Endometrial microvascular endothelial cells (primary cell): Measurements from ENCODE around the gene PADI4. TPM values are rescaled to one million over a fixed set of nuclear protein-coding genes. Genes with fewer than 3 reads are reported as not detected.
"Not testable (repeated sequence)": the region's sequence is repeated elsewhere in the genome, so short reads cannot be mapped to it uniquely, and the experiment has no call there.

Source experiments
- in situ Hi-C: cut with HindIII; loops from 2 replicates; pipeline ENCODE4 v1.10.0; 2017; ENCODE audit warnings: low sequenced_read_pairs, low pct_unique_long_range_greater_than_20kb; ENCODE audit errors: inconsistent ontology term
- total RNA-seq: library from RNA; depleted of rRNA; stranded (reverse); fragments of >200 nt; gene quantifications from one replicate; pipeline ENCODE4 v1.2.3, GENCODE V29; 2015; ENCODE audit errors: inconsistent ontology term

The PADI4 gene
- total RNA-seq, 1 donor from 2014 or later: not detected

DNA sequence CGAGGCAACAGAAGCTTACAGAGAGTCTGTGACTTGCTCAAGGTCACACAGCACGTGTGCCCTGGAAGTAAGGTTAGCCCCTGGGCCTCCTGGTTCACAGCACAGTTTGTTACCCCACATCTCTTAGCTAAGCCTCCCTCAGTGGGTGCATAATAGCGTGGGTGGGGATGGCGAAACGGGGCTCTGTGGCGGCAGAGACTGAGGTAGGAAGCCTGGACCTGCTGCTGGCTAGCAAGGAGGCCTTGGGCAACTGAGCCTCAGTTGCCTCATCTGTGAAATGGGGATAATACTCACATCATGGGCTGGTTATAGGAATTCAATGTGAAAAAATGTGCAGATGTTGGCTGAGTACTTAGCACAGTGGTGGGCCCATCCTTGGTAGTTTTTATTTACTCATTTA lies 596 bp downstream of the PADI4 start:
- in situ Hi-C loops: no loop called here

DNA sequence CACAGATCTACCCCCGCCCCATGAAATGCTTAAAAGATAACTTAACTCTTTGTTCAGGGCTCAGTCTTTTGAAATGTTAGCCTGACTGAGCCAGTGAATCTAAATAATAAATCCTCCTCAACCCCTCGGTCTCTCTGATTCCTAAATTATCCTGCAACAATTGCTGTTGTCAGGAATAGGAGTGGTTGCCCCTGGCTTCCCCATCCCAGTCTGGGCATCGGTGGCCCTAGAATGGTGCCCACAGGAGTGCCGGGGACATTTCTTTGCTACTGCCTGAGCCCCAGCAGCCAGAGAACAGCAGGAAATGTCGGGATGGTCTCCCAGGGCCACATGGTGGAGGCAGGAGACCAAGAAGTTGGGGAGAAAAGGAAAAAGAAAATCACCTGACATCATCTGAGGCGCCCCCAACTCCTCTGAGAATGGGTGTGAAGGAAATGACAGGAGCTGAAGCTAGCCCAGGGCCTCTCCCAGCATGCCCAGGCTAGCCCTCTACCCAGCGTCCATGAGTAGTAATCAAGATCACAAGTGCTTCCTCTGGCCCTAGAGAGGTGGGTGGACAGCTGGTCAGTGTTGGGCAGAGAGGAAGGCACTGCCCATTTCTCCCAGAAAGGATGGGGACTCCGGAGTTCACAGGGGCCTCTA lies 1.6 kb downstream of the PADI4 start:
- in situ Hi-C loops: no loop called here

- in situ Hi-C loops: no loop called here
These were observed 2.2 kb downstream of the PADI4 start for GRCh38 chr1:17310068-17310640.

DNA sequence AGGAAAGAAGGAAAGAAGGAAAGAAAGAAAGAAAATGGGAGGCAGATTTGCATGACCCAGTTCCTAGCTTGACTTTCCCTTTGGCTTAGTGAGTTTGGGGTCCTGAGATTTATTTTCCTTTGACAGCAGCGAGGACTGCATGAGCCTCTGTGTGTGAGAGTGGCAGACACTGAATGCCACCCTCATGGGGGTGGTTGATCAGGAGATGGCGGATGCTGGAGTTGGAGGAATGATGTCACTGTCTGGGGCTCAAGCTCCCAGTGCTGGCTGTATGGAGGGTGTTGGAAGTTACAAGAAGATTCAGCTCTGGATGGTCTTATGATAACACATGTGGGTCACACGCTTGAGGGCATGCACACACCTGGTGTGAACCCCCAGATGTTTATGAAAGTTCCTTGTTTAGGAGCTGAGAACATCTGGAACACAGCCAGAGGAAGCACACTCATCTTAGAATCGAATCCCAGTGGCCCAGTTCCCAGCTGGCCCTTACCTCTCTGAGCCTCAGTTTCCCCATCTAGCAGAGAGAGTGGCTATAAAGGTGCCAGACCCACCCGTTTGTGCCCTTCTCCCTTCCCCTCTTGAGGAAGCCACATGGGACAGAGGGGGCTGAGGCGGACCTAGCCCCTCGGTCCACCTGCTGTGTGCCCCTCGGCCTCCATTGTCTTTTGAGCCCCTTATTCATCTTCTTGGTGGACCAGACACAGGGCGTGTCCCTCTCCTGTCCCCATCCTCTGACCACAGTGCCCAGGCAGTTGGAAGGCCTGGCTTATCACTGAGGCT lies 5.7 kb downstream of the PADI4 start:
- in situ Hi-C loops: no loop called here

DNA sequence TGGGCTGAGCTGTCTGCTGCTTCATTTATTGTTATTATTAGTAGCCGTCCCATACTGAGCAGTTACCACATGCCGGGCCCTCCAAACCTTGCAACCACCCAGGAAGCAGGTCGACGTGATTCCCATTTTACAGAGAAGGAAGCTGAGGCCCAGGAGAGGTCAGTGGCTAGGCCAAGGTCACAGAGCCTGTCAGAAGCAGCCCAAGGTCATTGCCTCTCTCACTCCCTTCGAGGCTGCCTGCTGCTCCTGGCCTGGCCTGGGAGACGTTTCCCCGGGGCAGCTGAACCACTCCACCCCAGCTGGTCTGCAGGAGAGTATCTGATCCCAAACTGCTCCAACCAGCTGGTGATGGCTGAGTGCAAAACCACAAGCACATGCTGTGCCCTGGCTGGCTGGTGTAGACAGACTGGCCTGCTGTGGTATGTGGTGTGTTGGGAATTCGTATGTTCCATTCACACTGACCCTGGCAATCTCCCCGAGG lies 6.5 kb downstream of the PADI4 start:
- in situ Hi-C loops: no loop called here

DNA sequence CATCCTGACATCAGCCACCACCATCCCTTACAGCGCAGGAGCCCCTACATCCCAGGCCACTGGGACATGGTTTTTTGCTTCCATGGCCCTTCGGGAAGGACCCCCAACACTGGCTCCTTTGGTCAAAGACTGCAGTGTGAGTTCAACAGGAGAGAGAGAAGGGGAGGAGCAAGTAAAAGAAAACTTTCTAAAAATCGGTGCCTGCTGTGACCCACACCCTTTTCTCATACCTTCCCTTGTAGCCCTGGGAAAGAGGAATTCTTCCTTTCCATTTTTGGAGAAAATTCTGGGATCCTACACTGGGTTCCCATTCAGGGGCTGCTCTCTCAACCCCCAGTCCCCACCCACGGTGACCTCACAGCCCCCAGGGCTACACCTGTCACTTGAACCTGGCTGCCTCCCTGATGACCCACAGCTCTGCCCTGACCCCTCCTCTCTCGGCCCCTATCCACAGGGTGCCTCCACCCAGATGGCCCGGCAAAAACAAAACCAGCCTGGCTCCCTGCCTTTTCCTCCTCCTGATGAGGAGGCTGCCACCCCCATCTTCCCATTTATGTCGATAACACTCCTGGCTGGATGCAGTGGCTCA lies 7.6 kb downstream of the PADI4 start:
- in situ Hi-C loops: no loop called here

- in situ Hi-C loops: no loop called here
These were observed 8.7 kb downstream of the PADI4 start for GRCh38 chr1:17316704-17317103.

- in situ Hi-C loops: no loop called here
These were observed 10.3 kb downstream of the PADI4 start for GRCh38 chr1:17318262-17318661.

GRCh38 chr1:17319561-17320350 lies 11.8 kb downstream of the PADI4 start:
- in situ Hi-C loops: no loop called here

DNA sequence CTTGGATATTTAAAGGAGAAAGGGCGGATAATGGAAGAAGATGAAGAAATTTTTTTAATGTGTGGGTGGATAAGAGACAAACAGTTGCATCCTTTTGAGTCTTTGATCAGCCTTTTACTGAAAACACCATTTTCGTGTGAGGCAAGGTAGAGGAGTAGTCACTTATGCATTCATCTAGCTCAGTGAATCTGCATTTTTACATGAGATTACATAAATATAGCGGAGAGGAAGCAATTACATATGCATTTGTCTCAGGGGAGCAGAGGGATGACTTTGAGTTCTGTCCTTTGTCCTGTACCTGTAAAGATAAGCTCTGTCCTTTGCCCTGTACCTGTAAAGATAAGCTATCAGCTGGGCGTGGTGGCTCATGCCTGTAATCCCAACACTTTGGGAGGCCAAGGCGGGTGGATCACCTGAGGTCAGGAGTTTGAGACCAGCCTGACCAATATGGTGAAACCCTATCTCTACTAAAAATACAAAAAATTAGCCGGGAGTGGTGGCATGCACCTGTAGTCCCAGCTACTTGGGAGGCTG lies 13.9 kb downstream of the PADI4 start:
- in situ Hi-C loops: not testable (repeated sequence)

GRCh38 chr1:17328855-17329254 lies 20.9 kb downstream of the PADI4 start:
- in situ Hi-C loops: no loop called here

- in situ Hi-C loops: no loop called here
These were observed 21.6 kb downstream of the PADI4 start for GRCh38 chr1:17329610-17330009.

GRCh38 chr1:17330856-17331255 lies 22.9 kb downstream of the PADI4 start:
- in situ Hi-C loops: no loop called here

DNA sequence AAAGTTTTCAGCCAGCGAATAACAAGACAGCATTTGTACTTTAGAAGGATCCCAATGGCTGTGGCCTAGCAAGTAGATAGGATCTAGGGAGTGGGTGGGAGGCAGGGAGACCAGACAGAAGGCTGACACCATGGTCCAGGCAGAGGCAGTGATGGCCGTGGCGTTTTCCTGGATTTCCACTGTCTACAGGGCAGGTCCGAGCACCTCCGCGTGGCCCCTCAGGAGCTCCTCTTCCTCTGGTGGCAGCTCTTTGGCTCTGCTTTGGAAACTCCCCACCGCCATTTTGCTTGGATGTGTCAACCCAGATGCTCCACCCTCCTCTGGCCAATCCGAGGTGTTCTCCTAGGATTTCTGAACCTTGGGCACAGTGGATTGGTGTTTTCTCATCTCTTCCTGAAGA lies 25.1 kb downstream of the PADI4 start:
- in situ Hi-C loops: no loop called here

DNA sequence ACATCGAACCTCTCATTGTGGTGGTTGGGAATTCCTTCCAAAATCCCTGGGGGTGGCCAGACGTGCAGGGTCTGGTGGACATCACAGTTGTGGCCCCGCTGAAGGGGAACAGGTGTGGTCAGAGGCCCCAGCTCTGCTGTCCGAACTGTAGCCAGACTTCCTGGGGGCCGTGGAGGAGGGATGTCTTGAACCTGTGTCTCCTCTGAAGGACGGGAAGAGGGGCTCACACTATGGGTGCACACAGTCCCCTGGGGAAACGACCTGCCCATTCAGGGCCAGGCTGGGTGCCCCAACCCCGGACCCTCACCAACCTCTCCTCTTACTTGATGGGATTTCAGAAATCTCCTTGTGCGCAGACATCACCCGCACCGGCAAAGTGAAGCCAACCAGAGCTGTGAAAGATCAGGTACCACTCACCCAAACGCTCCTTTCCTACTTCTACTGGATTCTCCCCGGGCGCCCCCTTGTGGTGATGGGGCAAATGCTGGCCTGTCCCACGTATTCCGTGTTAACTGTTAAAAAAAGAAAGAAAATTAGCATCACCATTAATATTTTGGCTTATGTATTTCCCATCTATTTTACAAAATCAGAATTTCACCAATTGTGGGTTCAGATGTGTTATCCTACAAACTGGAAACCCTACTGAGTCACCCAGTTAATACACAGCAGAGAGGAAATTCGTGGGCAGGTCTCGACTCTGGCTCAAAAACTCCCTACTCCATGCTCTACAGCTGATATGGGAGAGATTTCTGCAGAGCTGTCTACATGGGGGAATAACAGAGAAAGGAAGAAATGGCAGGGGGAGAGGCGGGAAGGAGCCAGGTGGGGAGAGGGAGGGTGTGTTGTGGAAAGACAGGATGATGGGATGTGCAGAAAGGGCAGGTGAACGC lies 28.1 kb downstream of the PADI4 start:
- in situ Hi-C loops: no loop called here

GRCh38 chr1:17338706-17339493 lies 30.9 kb downstream of the PADI4 start:
- in situ Hi-C loops: no loop called here

- in situ Hi-C loops: no loop called here
These were observed 31.5 kb downstream of the PADI4 start for GRCh38 chr1:17339521-17339920.
